ENCODE data around the gene HK1. TPM values are rescaled to one million over a fixed set of nuclear protein-coding genes. Genes with fewer than 3 reads are reported as not detected.

HK1 gene
- total and polyA plus RNA-seq, 7 experiments from 2014 or later, result 60.1 to 144 (median 83.8) TPM

DNA sequence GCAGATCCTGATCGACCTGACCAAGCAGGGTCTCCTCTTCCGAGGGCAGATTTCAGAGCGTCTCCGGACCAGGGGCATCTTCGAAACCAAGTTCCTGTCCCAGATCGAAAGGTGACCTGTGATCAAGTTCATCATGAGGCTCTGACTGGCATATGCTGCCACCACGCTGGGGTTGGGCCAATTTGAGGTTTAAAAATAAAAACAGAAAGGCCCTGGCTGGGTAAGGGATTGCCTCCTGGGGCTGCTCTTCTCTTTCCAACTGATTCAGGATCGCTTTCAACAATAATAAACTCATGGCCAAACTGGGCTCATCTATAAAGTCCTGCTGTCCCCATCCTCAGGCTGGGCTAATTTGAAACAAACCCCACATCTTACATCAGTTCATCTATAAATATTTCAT lies 17.1 kb upstream of the HK1 start:
- Histone ChIP-seq H3K4me3 (ENCODE audit: low read length) (no peak overlapping the region), H3K27ac (ENCODE audit: low read depth, low read length) (no peak overlapping the region), H3K36me3 (ENCODE audit: control insufficient read depth in 2 of 3, insufficient read depth in 3 of 3, low read length in 3 of 3) (peaks cover 0 to 32% (median 0%) of the 10 kb centered on the region in 3 experiments), H3K27me3 (ENCODE audit: control insufficient read depth in 2 of 2, insufficient read depth in 2 of 2, low read length in 2 of 2) (no peaks in the 10 kb centered on the region), H3K9me3 (ENCODE audit: control insufficient read depth in 2 of 3, low read length in 3 of 3) (no peaks in the 10 kb centered on the region), H3K4me1 (ENCODE audit: control insufficient read depth in 2 of 2, insufficient read depth in 2 of 2, low read length in 2 of 2) (no peaks in the 10 kb centered on the region)
- DNase-seq (no peak), ATAC-seq (no peak)
- ChIA-PET POLR2A (no interaction called here), CTCF (no interaction called here)
- Mint-ChIP-seq H3K27me3 (peaks cover 0 to 3% (median 0%) of the 10 kb centered on the region in 5 donors), H3K36me3 (peaks cover 0 to 39% (median 10%) of the 10 kb centered on the region in 5 donors), H3K9me3 (peaks cover 0 to 2% (median 0%) of the 10 kb centered on the region in 11 donors), H3K4me1 (peaks cover 0 to 18% (median 0%) of the 10 kb centered on the region in 7 donors), H3K4me3 (no peak overlapping the region), H3K27ac (no peak overlapping the region)
- intact Hi-C loops (cut with micrococcal nuclease), result no loop called here

DNA sequence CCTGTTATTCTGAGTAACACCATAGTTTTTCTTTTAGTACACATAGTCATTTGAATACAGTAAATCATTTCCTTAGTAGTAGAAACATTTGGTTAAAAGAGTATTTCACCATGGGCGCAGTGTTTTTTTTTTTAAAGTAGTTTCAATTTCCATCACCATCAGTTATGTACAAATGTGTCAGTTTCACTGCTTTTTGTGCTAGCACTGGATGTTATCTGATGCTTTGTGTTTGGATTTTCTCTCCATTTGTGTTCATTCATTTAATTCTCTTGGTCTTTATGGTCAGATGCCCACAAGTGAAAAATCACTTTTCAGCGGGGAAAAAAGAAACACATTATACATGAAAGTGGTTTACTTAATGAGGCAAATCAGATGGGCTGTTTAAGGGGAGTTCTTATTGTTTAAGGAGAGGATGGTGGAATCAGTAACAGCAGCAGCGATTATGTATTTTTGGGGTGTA lies 16.0 kb upstream of the HK1 start:
- CTCF ChIA-PET, result no interaction called here
- peak overlapping the region in 1 of 10 donors; percentile 28 for H3K4me3 Mint-ChIP-seq
- intact Hi-C loops (cut with micrococcal nuclease), result no loop called here
- Histone ChIP-seq H3K27ac (ENCODE audit: low read depth, low read length) (no peak overlapping the region), H3K4me1 (ENCODE audit: control insufficient read depth in 2 of 2, insufficient read depth in 2 of 2, low read length in 2 of 2) (no peaks in the 10 kb centered on the region), H3K9me3 (ENCODE audit: control insufficient read depth in 2 of 3, low read length in 3 of 3) (no peaks in the 10 kb centered on the region), H3K27me3 (ENCODE audit: control insufficient read depth in 2 of 2, insufficient read depth in 2 of 2, low read length in 2 of 2) (no peaks in the 10 kb centered on the region), H3K4me3 (ENCODE audit: low read length) (no peak overlapping the region), H3K36me3 (ENCODE audit: control insufficient read depth in 2 of 3, insufficient read depth in 3 of 3, low read length in 3 of 3) (peaks cover 0 to 34% (median 0%) of the 10 kb centered on the region in 3 experiments)
- H3K36me3 Mint-ChIP-seq, result peaks cover 0 to 42% (median 5%) of the 10 kb centered on the region in 5 donors
- H3K27me3 Mint-ChIP-seq, result peaks cover 0 to 6% (median 0%) of the 10 kb centered on the region in 5 donors
- peaks cover 0 to 2% (median 0%) of the 10 kb centered on the region in 11 donors for H3K9me3 Mint-ChIP-seq
- ATAC-seq (no peak), DNase-seq (no peak)
- H3K4me1 Mint-ChIP-seq, result peaks cover 0 to 18% (median 0%) of the 10 kb centered on the region in 7 donors
- peak overlapping the region in 3 of 9 donors; percentile 27 to 47 (median 30) for H3K27ac Mint-ChIP-seq
- POLR2A ChIA-PET, result no interaction called here

- intact Hi-C loops (cut with micrococcal nuclease), result no loop called here
- Histone ChIP-seq H3K4me1 (ENCODE audit: control insufficient read depth in 2 of 2, insufficient read depth in 2 of 2, low read length in 2 of 2) (no peaks in the 10 kb centered on the region), H3K27ac (ENCODE audit: low read depth, low read length) (no peak overlapping the region), H3K36me3 (ENCODE audit: control insufficient read depth in 2 of 3, insufficient read depth in 3 of 3, low read length in 3 of 3) (peaks cover 0 to 16% (median 0%) of the 10 kb centered on the region in 3 experiments), H3K9me3 (ENCODE audit: control insufficient read depth in 2 of 3, low read length in 3 of 3) (no peaks in the 10 kb centered on the region), H3K4me3 (ENCODE audit: low read length) (no peak overlapping the region), H3K27me3 (ENCODE audit: control insufficient read depth in 2 of 2, insufficient read depth in 2 of 2, low read length in 2 of 2) (no peaks in the 10 kb centered on the region)
- no peaks in the 10 kb centered on the region for H3K9me3 Mint-ChIP-seq
- H3K4me3 Mint-ChIP-seq, result no peak overlapping the region
- ATAC-seq, result no peak
- H3K27me3 Mint-ChIP-seq, result peaks cover 0 to 17% (median 0%) of the 10 kb centered on the region in 5 donors
- peaks cover 0 to 18% (median 0%) of the 10 kb centered on the region in 7 donors for H3K4me1 Mint-ChIP-seq
- H3K27ac Mint-ChIP-seq, result peak overlapping the region in 1 of 9 donors; percentile 36
- ChIA-PET POLR2A (no interaction called here), CTCF (no interaction called here)
- DNase-seq, result no peak
- peaks cover 0 to 20% (median 2%) of the 10 kb centered on the region in 5 donors for H3K36me3 Mint-ChIP-seq
Observed at GRCh38 chr10:69265521-69265920, 12.8 kb upstream of the HK1 start.

- H3K27me3 Mint-ChIP-seq, result peaks cover 0 to 18% (median 0%) of the 10 kb centered on the region in 5 donors
- H3K27ac Mint-ChIP-seq, result no peak overlapping the region
- POLR2A ChIA-PET, result no interaction called here
- DNase-seq (no peak), ATAC-seq (no peak)
- Histone ChIP-seq H3K9me3 (ENCODE audit: control insufficient read depth in 2 of 3, low read length in 3 of 3) (no peaks in the 10 kb centered on the region), H3K36me3 (ENCODE audit: control insufficient read depth in 2 of 3, insufficient read depth in 3 of 3, low read length in 3 of 3) (peaks cover 0 to 9% (median 0%) of the 10 kb centered on the region in 3 experiments), H3K27me3 (ENCODE audit: control insufficient read depth in 2 of 2, insufficient read depth in 2 of 2, low read length in 2 of 2) (no peaks in the 10 kb centered on the region), H3K4me1 (ENCODE audit: control insufficient read depth in 2 of 2, insufficient read depth in 2 of 2, low read length in 2 of 2) (no peaks in the 10 kb centered on the region), H3K27ac (ENCODE audit: low read depth, low read length) (no peak overlapping the region), H3K4me3 (ENCODE audit: low read length) (no peak overlapping the region)
- H3K4me3 Mint-ChIP-seq, result no peak overlapping the region
- H3K36me3 Mint-ChIP-seq, result peaks cover 0 to 11% (median 0%) of the 10 kb centered on the region in 5 donors
- intact Hi-C loops (cut with micrococcal nuclease), result no loop called here
- peaks cover 0 to 10% (median 5%) of the 10 kb centered on the region in 7 donors for H3K4me1 Mint-ChIP-seq
- H3K9me3 Mint-ChIP-seq, result no peaks in the 10 kb centered on the region
- CTCF ChIA-PET, result interaction anchor here (1.1 kb wide), 1 partner anchor 30 kb away, joined by 3 read pairs; no protein-coding TSS in a partner anchor
Observed at GRCh38 chr10:69268761-69269416, 9.4 kb upstream of the HK1 start.

DNA sequence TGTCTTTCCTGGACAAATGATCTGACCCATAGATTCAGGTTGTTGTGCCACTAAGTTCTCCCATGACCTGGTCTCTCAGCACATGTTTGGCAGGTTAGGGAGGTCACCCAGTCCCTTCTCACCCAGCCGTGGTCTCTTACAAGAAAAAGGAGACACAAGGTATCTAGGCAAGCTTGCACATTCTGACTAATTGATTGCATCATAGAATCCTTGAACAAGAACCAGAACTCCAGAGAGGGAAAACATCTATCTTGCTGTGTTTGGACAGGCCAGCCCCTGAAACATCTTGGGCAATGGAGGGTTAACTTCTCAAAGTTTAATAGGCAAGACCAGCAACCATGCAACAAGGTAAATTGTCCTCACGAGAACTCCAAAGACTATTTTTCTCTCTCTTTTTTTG lies 8.5 kb upstream of the HK1 start:
- Histone ChIP-seq H3K4me1 (ENCODE audit: control insufficient read depth in 2 of 2, insufficient read depth in 2 of 2, low read length in 2 of 2) (no peaks in the 10 kb centered on the region), H3K36me3 (ENCODE audit: control insufficient read depth in 2 of 3, insufficient read depth in 3 of 3, low read length in 3 of 3) (peaks cover 0 to 9% (median 0%) of the 10 kb centered on the region in 3 experiments), H3K4me3 (ENCODE audit: low read length) (no peak overlapping the region), H3K27ac (ENCODE audit: low read depth, low read length) (no peak overlapping the region), H3K9me3 (ENCODE audit: control insufficient read depth in 2 of 3, low read length in 3 of 3) (no peaks in the 10 kb centered on the region), H3K27me3 (ENCODE audit: control insufficient read depth in 2 of 2, insufficient read depth in 2 of 2, low read length in 2 of 2) (no peaks in the 10 kb centered on the region)
- DNase-seq (no peak), ATAC-seq (no peak)
- Mint-ChIP-seq H3K27ac (peak overlapping the region in 1 of 9 donors; percentile 25), H3K4me3 (no peak overlapping the region), H3K36me3 (peaks cover 0 to 10% (median 0%) of the 10 kb centered on the region in 5 donors), H3K27me3 (peaks cover 0 to 18% (median 0%) of the 10 kb centered on the region in 5 donors), H3K4me1 (peaks cover 0 to 10% (median 5%) of the 10 kb centered on the region in 7 donors), H3K9me3 (no peaks in the 10 kb centered on the region)
- POLR2A ChIA-PET, result no interaction called here
- intact Hi-C loops (cut with micrococcal nuclease), result no loop called here
- CTCF ChIA-PET, result no interaction called here

DNA sequence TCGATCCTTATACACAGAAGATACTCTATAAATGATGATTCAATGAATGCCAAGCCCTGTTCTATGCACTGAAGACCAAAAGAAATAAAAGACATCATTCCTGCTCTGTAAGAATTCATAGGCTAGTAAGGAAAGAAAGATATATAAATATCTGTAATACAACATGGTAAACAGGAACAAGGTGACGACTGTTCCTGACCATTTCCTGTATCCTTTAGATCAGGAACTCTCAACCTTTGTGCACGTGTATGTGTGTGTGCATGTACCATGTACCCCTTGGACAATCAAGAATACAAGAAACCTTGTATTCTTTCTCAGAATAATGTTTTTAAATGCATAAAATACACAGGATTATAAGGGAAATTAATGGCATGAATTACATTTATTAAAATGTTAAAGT lies 7.3 kb upstream of the HK1 start:
- Mint-ChIP-seq H3K36me3 (peaks cover 0 to 7% (median 0%) of the 10 kb centered on the region in 5 donors), H3K9me3 (no peaks in the 10 kb centered on the region), H3K27me3 (peaks cover 0 to 15% (median 0%) of the 10 kb centered on the region in 5 donors), H3K4me1 (peaks cover 0 to 10% (median 5%) of the 10 kb centered on the region in 7 donors), H3K27ac (no peak overlapping the region), H3K4me3 (no peak overlapping the region)
- no peak for DNase-seq
- H3K27ac ChIP-seq (ENCODE audit: low read depth, low read length), result no peak overlapping the region
- ChIA-PET POLR2A (no interaction called here), CTCF (no interaction called here)
- peaks cover 0 to 9% (median 0%) of the 10 kb centered on the region in 3 experiments for H3K36me3 ChIP-seq (ENCODE audit: control insufficient read depth in 2 of 3, insufficient read depth in 3 of 3, low read length in 3 of 3)
- intact Hi-C loops (cut with micrococcal nuclease), result no loop called here
- no peak overlapping the region for H3K4me3 ChIP-seq (ENCODE audit: low read length)
- no peak for ATAC-seq
- no peaks in the 10 kb centered on the region for H3K4me1 ChIP-seq (ENCODE audit: control insufficient read depth in 2 of 2, insufficient read depth in 2 of 2, low read length in 2 of 2)
- no peaks in the 10 kb centered on the region for H3K27me3 ChIP-seq (ENCODE audit: control insufficient read depth in 2 of 2, insufficient read depth in 2 of 2, low read length in 2 of 2)
- no peaks in the 10 kb centered on the region for H3K9me3 ChIP-seq (ENCODE audit: control insufficient read depth in 2 of 3, low read length in 3 of 3)

Measured in naive thymus-derived CD4-positive, alpha-beta T cell (primary cell).